Naive thymus-derived CD4-positive, alpha-beta T cell (primary cell): ENCODE results near the gene CCR2. TPM values are rescaled to one million over a fixed set of nuclear protein-coding genes. Genes with fewer than 3 reads are reported as not detected.
"Not testable (repeated sequence)": the region's sequence is repeated elsewhere in the genome, so short reads cannot be mapped to it uniquely, and the experiment has no call there.

ENCODE experiments used
- ATAC-seq: fragments of 150-1000 bp; cut with Tn5 transposase; 2 replicates; pipeline ENCODE4 v1.10.0; 2021; ENCODE audit warnings: mild to moderate bottlenecking, moderate library complexity
- CTCF ChIA-PET: fragments of 350-600 bp; sonication (Branson Sonifier 250); formaldehyde crosslinking; loops from one replicate; lab custom pipeline; 2021; ENCODE audit warnings: antibody characterized with exemption; lab: Charles Lee
- POLR2A ChIA-PET: fragments of 350-600 bp; sonication (Branson Sonifier 250); formaldehyde crosslinking; loops from one replicate; lab custom pipeline; 2021; ENCODE audit warnings: antibody characterized with exemption, inconsistent platforms; lab: Charles Lee
- DNase-seq, 9 donors: peaks; one replicate each; pipeline versions ENCODE4 v3.0.0 to v3.0.0-alpha.2; 2020 to 2022; ENCODE audit warnings: mixed read lengths in 1 of 9
- H3K27ac ChIP-seq: one replicate; pipeline ENCODE4 v1.7.0; 2013; ENCODE audit warnings: mild to moderate bottlenecking, low read depth, low read length, moderate library complexity
- H3K27me3 ChIP-seq, 2 donors: one replicate each; pipeline ENCODE4 v1.7.0; 2013; ENCODE audit warnings: low read length in 2 of 2, mild to moderate bottlenecking in 2 of 2, moderate library complexity in 2 of 2; ENCODE audit not compliant: control insufficient read depth in 2 of 2, insufficient read depth in 2 of 2
- H3K36me3 ChIP-seq, 3 experiments: 1 replicate in 2 of 3; 2 replicates in 1 of 3; pipeline ENCODE4 v1.7.0; 2013; ENCODE audit warnings: low read length in 3 of 3, mild to moderate bottlenecking in 3 of 3, moderate library complexity in 1 of 3; ENCODE audit not compliant: insufficient read depth in 3 of 3, control insufficient read depth in 2 of 3
- H3K4me1 ChIP-seq, 2 donors: one replicate each; pipeline ENCODE4 v1.7.0; 2013; ENCODE audit warnings: low read length in 2 of 2, mild to moderate bottlenecking in 2 of 2, moderate library complexity in 1 of 2; ENCODE audit not compliant: control insufficient read depth in 2 of 2, insufficient read depth in 2 of 2
- H3K4me3 ChIP-seq: 2 replicates; pipeline ENCODE4 v1.7.0; 2013; ENCODE audit warnings: mild to moderate bottlenecking, low read length
- H3K9me3 ChIP-seq, 3 experiments: 1 replicate in 2 of 3; 2 replicates in 1 of 3; pipeline ENCODE4 v1.7.0; 2013; ENCODE audit warnings: low read length in 3 of 3; ENCODE audit not compliant: control insufficient read depth in 2 of 3
- H3K27ac Mint-ChIP-seq, 9 donors: one replicate each; pipeline ENCODE4 v1.8.0; 2020 to 2022; ENCODE audit warnings: mixed read lengths in 9 of 9, mild to moderate bottlenecking in 8 of 9, moderate library complexity in 5 of 9, inconsistent platforms in 2 of 9
- H3K27me3 Mint-ChIP-seq, 5 donors: one replicate each; pipeline ENCODE4 v1.8.0; 2021 to 2022; ENCODE audit warnings: mixed read lengths in 5 of 5, mild to moderate bottlenecking in 1 of 5
- H3K36me3 Mint-ChIP-seq, 5 donors: one replicate each; pipeline ENCODE4 v1.8.0; 2020 to 2022; ENCODE audit warnings: mixed read lengths in 5 of 5, mild to moderate bottlenecking in 3 of 5, inconsistent platforms in 1 of 5
- H3K4me1 Mint-ChIP-seq, 7 donors: one replicate each; pipeline ENCODE4 v1.8.0; 2020 to 2022; ENCODE audit warnings: mixed read lengths in 7 of 7, mild to moderate bottlenecking in 3 of 7, inconsistent platforms in 1 of 7
- H3K4me3 Mint-ChIP-seq, 10 donors: one replicate each; pipeline ENCODE4 v1.8.0; 2020 to 2022; ENCODE audit warnings: mild to moderate bottlenecking in 10 of 10, mixed read lengths in 10 of 10, moderate library complexity in 6 of 10, inconsistent platforms in 2 of 10
- H3K9me3 Mint-ChIP-seq, 11 donors: one replicate each; pipeline ENCODE4 v1.8.0; 2020 to 2022; ENCODE audit warnings: mixed read lengths in 11 of 11, mild to moderate bottlenecking in 4 of 11, inconsistent platforms in 1 of 11, moderate library complexity in 1 of 11
- intact Hi-C, 2 donors: fragments of 100-400 bp; cut with micrococcal nuclease; formaldehyde crosslinking; loops; one replicate each; pipeline ENCODE4 v1.15.1; 2023
- polyA plus RNA-seq, 2 donors: library from polyadenylated mRNA; unstranded; fragments of 300-500 nt; fragmentation: Illumina TruSeq; gene quantifications; one replicate each; pipeline ENCODE4 v1.2.3, GENCODE V29; 2021
- total RNA-seq, 6 experiments: library from RNA in 5 of 6; stranded (reverse) in 5 of 6; gene quantifications; 1 replicate in 5 of 6; 2 replicates in 1 of 6; pipeline ENCODE4 v1.2.3 and lab custom pipeline; 2021 to 2026

CCR2 gene
- total and polyA plus RNA-seq, 7 experiments from 2014 or later, result 0.13 to 34.9 (median 1.4) TPM; not detected in 1

DNA sequence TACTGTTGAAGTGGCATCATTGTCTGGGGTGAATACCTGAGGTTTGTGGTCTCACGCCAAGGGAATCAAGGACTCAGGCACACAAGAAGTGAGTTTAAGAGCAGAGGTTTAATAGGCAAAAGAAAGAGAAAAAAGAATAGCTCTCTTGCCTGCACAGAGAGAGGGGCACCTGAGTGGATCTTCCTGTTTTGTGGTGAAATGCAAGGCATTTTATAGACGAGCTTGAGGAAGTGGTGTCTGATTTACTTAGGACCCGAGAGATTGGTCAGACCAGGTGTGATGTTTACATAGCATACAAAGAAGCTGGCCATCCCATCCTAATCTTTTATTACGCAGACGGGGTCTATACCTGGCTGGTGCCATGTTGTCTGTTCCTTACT lies 30.0 kb downstream of the CCR2 start:
- POLR2A ChIA-PET, result no interaction called here
- intact Hi-C loops, result loop anchor here in 1 of 2 donors (10.0 kb wide), 1 partner anchor 61 kb away; no protein-coding TSS in a partner anchor
- Histone ChIP-seq H3K36me3 (peaks cover 0 to 2% (median 0%) of the 10 kb centered on the region in 3 experiments), H3K27me3 (no peaks in the 10 kb centered on the region), H3K27ac (no peak overlapping the region), H3K4me3 (no peak overlapping the region), H3K4me1 (peaks cover 0 to 16% of the 10 kb centered on the region in 2 donors), H3K9me3 (no peaks in the 10 kb centered on the region)
- CTCF ChIA-PET, result interaction anchor here (1.0 to 2.0 kb wide), 3 partner anchors 12 to 108 kb away, joined by 3 to 7 read pairs (median 3); no protein-coding TSS in a partner anchor
- Mint-ChIP-seq H3K4me1 (peaks cover 22 to 40% (median 30%) of the 10 kb centered on the region in 7 donors), H3K27me3 (peaks cover 0 to 13% (median 4%) of the 10 kb centered on the region in 5 donors), H3K36me3 (peaks cover 0 to 8% (median 0%) of the 10 kb centered on the region in 5 donors), H3K4me3 (peak overlapping the region in 1 of 10 donors; percentile 15), H3K9me3 (peaks cover 0 to 4% (median 0%) of the 10 kb centered on the region in 11 donors), H3K27ac (peak overlapping the region in 1 of 9 donors; percentile 29)
- DNase-seq (no peak), ATAC-seq (no peak)

DNA sequence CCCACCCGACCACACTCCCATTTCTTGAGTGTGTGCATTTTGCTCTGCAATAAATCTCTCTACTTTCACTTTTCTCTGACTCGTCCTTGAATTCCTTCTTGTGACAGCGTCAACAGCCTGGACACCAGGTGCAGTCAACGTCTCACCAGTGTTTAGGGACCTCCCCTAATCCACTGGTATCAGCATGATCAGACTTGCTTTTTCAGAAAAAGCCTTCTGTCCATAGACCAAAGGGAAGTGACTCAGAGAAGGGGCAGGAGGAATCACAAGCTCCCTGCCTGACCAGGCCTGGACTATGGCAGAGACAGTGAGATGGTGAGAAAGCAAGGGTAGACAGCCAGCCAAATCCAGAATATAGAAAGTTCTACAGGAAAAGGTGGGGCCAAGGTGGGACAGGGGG lies 32.3 kb downstream of the CCR2 start:
- peak overlapping the region in 1 of 9 donors; percentile 61 for H3K27ac Mint-ChIP-seq
- no peak overlapping the region for H3K4me3 ChIP-seq
- peaks cover 0 to 12% (median 4%) of the 10 kb centered on the region in 5 donors for H3K27me3 Mint-ChIP-seq
- DNase-seq (no peak), ATAC-seq (no peak)
- H3K4me1 ChIP-seq, result peaks cover 0 to 7% of the 10 kb centered on the region in 2 donors
- no peaks in the 10 kb centered on the region for H3K9me3 ChIP-seq
- H3K4me1 Mint-ChIP-seq, result peaks cover 13 to 28% (median 16%) of the 10 kb centered on the region in 7 donors
- ChIA-PET POLR2A (interaction anchor here (1.2 kb wide), 1 partner anchor 17 kb away, joined by 3 read pairs; no protein-coding TSS in a partner anchor), CTCF (interaction anchor here (0.7 to 1.8 kb wide), 3 partner anchors 8 to 305 kb away, joined by 3 to 4 read pairs (median 3); no protein-coding TSS in a partner anchor)
- peaks cover 0 to 8% (median 0%) of the 10 kb centered on the region in 5 donors for H3K36me3 Mint-ChIP-seq
- intact Hi-C loops, result loop anchor here in 1 of 2 donors (10.0 kb wide), 1 partner anchor 59 kb away; no protein-coding TSS in a partner anchor
- H3K27me3 ChIP-seq, result no peaks in the 10 kb centered on the region
- peaks cover 0 to 2% (median 0%) of the 10 kb centered on the region in 3 experiments for H3K36me3 ChIP-seq
- peaks cover 0 to 4% (median 0%) of the 10 kb centered on the region in 11 donors for H3K9me3 Mint-ChIP-seq
- no peak overlapping the region for H3K27ac ChIP-seq
- peak overlapping the region in 1 of 10 donors; percentile 53 for H3K4me3 Mint-ChIP-seq

DNA sequence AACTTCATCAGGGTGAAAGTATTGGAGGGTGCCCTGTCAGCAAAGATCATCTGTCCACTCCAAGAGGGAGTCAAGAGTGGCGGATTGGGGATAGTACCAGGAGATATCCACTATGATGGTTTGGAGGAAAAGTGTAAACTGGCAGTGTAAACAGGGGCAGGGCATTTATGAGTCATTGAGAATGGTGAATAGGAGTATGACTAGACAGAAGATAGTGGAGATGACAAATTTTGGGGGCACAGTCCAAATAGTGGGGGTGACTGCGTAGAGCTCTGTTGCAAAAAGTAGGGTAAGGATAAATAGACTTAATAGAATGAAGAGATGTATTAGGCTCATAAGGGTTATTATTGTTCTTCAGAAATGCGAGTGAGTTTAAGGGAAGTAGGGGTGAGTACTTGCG lies 34.9 kb downstream of the CCR2 start:
- ATAC-seq, H3K4me3 ChIP-seq, POLR2A ChIA-PET, H3K36me3 ChIP-seq, H3K9me3 ChIP-seq, H3K4me3 Mint-ChIP-seq, H3K27ac Mint-ChIP-seq, DNase-seq, CTCF ChIA-PET, H3K9me3 Mint-ChIP-seq, H3K36me3 Mint-ChIP-seq, H3K4me1 ChIP-seq, H3K27ac ChIP-seq, H3K27me3 ChIP-seq: not testable (repeated sequence)
- Mint-ChIP-seq H3K27me3 (peaks cover 0 to 14% (median 4%) of the 10 kb centered on the region in 5 donors), H3K4me1 (peaks cover 3 to 18% (median 8%) of the 10 kb centered on the region in 7 donors)
- intact Hi-C loops, result loop anchor here in 1 of 2 donors (10.0 kb wide), 1 partner anchor 56 kb away; no protein-coding TSS in a partner anchor

DNA sequence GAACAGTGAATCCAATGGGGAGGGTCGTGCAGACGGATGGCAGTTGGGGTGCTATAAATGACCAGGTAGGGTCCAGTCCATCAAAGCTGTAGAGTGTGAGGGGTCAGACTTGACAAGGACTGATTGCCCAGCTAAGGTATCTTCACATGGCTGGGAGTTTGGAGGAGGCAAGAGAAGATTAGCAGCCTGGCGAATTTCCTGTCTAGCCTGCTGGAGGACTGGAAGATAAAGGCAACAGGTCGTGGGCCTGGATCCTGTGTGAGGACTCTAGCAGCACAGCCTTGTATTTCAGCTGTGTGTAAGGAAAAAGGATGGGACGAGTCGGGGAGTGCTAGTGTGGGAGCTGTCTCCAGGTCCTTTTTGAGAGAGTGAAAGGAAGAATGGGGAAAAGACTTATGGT lies 35.4 kb downstream of the CCR2 start:
- peaks cover 0 to 15% (median 4%) of the 10 kb centered on the region in 5 donors for H3K27me3 Mint-ChIP-seq
- Histone ChIP-seq H3K27me3 (no peaks in the 10 kb centered on the region), H3K4me3 (no peak overlapping the region), H3K36me3 (peaks cover 0 to 2% (median 0%) of the 10 kb centered on the region in 3 experiments), H3K27ac (no peak overlapping the region), H3K4me1 (no peaks in the 10 kb centered on the region), H3K9me3 (no peaks in the 10 kb centered on the region)
- intact Hi-C loops, result loop anchor here in 1 of 2 donors (10.0 kb wide), 1 partner anchor 55 kb away; no protein-coding TSS in a partner anchor
- H3K36me3 Mint-ChIP-seq, result peaks cover 0 to 8% (median 0%) of the 10 kb centered on the region in 5 donors
- no peak overlapping the region for H3K27ac Mint-ChIP-seq
- CTCF ChIA-PET, result no interaction called here
- peaks cover 0 to 4% (median 0%) of the 10 kb centered on the region in 11 donors for H3K9me3 Mint-ChIP-seq
- POLR2A ChIA-PET, result no interaction called here
- no peak overlapping the region for H3K4me3 Mint-ChIP-seq
- H3K4me1 Mint-ChIP-seq, result peaks cover 0 to 14% (median 5%) of the 10 kb centered on the region in 7 donors
- no peak for DNase-seq
- ATAC-seq, result no peak

DNA sequence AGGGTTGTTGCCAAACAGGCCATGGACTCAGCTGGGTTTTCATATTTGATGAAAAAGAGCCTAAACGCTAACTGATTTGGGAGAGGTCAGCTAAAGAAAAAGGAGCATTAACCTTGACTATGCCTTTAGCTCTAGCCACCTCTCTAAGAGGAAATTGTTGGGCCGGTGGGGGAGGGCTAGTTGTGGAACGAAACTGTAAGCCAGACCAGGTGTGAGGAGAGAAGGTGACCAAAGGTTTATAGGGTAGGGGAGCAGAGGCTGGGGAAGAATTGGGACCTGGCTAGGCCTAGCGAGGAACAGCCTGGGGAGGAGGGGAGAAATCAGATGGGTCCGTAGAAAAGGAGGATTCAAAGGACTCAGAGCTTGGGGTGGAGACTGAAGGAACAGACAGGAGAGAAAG lies 37.6 kb downstream of the CCR2 start:
- H3K4me3 ChIP-seq, H3K36me3 Mint-ChIP-seq, H3K4me1 ChIP-seq, H3K9me3 Mint-ChIP-seq, DNase-seq, H3K27ac Mint-ChIP-seq, H3K9me3 ChIP-seq, H3K27ac ChIP-seq, H3K27me3 ChIP-seq, H3K36me3 ChIP-seq, ATAC-seq, H3K4me3 Mint-ChIP-seq, H3K4me1 Mint-ChIP-seq, intact Hi-C loops, POLR2A ChIA-PET: not testable (repeated sequence)
- CTCF ChIA-PET, result interaction anchor here (0.7 kb wide), 1 partner anchor 170 kb away, joined by 3 read pairs; no protein-coding TSS in a partner anchor
- peaks cover 0 to 16% (median 0%) of the 10 kb centered on the region in 5 donors for H3K27me3 Mint-ChIP-seq

DNA sequence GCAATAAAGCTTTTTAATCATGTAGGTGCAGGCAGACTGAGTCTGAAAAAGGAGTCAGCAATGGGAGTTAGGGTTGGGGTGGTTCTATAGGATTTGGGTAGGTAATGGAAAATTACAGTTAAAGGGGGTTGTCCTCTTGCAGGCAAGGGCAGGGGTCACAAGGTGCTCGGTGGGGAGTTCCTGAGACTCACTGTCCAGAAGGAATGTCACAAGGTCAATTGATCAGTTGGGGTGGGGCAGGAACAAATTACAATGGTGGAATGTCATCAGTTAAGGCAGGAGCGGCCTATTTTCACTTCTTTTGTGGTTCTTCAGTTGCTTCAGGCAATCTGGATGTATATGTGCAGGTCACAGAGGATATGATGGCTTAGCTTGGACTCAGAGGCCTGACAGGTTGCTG lies 39.1 kb downstream of the CCR2 start:
- no peaks in the 10 kb centered on the region for H3K4me1 ChIP-seq
- DNase-seq (no peak), ATAC-seq (no peak)
- peaks cover 0 to 11% (median 0%) of the 10 kb centered on the region in 7 donors for H3K4me1 Mint-ChIP-seq
- H3K36me3 Mint-ChIP-seq, result peaks cover 0 to 2% (median 0%) of the 10 kb centered on the region in 5 donors
- no peaks in the 10 kb centered on the region for H3K27me3 ChIP-seq
- no peak overlapping the region for H3K4me3 ChIP-seq
- H3K27me3 Mint-ChIP-seq, result peaks cover 0 to 16% (median 0%) of the 10 kb centered on the region in 5 donors
- H3K9me3 Mint-ChIP-seq, result no peaks in the 10 kb centered on the region
- H3K4me3 Mint-ChIP-seq, result no peak overlapping the region
- CTCF ChIA-PET, result no interaction called here
- H3K9me3 ChIP-seq, result no peaks in the 10 kb centered on the region
- H3K36me3 ChIP-seq, result no peaks in the 10 kb centered on the region
- H3K27ac Mint-ChIP-seq, result no peak overlapping the region
- intact Hi-C loops, result no loop called here
- POLR2A ChIA-PET, result no interaction called here
- no peak overlapping the region for H3K27ac ChIP-seq
